ENCODE results near the gene FHL1. TPM values are rescaled to one million over a fixed set of nuclear protein-coding genes. Genes with fewer than 3 reads are reported as not detected.

FHL1 gene
- total RNA-seq, 1 experiment from 2014 or later: 0.73 TPM

DNA sequence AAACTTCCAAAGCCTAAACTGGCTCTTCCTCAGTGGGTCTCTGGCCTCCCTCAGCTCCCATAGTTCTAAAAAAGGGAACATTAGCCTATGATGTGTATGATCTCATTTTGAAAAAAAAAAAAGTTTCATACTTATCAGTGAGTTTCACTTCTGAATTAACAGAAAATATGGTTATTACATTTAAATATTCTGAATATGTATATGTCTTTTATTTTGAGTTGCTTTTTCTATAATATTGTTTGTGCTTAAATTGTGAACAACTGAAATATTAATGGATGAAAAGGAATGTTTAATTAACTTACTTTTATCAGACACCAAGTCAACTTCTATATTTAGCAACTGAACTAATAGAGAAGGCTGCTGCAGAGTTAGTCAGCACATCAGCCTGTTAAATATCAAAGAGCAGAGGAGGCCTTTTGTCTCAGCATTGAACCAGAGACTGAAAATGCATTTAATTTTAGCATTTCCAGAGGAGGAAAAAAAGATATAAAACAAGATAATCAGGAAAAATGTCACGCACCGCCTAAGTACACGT lies 20.4 kb upstream of the FHL1 start:
- CTCF ChIA-PET: no interaction called here
- Mint-ChIP-seq H3K27me3 (ENCODE audit: unreplicated experiment) (no peaks in the 10 kb centered on the region), H3K36me3 (ENCODE audit: insufficient read depth, unreplicated experiment) (no peaks in the 10 kb centered on the region), H3K4me3 (ENCODE audit: low read depth, unreplicated experiment) (no peak overlapping the region), H3K4me1 (ENCODE audit: low read depth, unreplicated experiment) (no peaks in the 10 kb centered on the region), H3K9me3 (ENCODE audit: low read depth, unreplicated experiment) (no peaks in the 10 kb centered on the region), H3K27ac (ENCODE audit: unreplicated experiment) (no peak overlapping the region)
- BruUV-seq (replicated peaks): no TSS peak
- intact Hi-C loops (cut with micrococcal nuclease; ENCODE audit: unreplicated experiment): no loop called here
- TF ChIP-seq, protein P1, sequence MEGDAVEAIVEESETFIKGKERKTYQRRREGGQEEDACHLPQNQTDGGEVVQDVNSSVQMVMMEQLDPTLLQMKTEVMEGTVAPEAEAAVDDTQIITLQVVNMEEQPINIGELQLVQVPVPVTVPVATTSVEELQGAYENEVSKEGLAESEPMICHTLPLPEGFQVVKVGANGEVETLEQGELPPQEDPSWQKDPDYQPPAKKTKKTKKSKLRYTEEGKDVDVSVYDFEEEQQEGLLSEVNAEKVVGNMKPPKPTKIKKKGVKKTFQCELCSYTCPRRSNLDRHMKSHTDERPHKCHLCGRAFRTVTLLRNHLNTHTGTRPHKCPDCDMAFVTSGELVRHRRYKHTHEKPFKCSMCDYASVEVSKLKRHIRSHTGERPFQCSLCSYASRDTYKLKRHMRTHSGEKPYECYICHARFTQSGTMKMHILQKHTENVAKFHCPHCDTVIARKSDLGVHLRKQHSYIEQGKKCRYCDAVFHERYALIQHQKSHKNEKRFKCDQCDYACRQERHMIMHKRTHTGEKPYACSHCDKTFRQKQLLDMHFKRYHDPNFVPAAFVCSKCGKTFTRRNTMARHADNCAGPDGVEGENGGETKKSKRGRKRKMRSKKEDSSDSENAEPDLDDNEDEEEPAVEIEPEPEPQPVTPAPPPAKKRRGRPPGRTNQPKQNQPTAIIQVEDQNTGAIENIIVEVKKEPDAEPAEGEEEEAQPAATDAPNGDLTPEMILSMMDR (IDR thresholded peaks at IDR 0.05; ENCODE audit: unreplicated experiment): no peak
- no peak for DNase-seq

DNA sequence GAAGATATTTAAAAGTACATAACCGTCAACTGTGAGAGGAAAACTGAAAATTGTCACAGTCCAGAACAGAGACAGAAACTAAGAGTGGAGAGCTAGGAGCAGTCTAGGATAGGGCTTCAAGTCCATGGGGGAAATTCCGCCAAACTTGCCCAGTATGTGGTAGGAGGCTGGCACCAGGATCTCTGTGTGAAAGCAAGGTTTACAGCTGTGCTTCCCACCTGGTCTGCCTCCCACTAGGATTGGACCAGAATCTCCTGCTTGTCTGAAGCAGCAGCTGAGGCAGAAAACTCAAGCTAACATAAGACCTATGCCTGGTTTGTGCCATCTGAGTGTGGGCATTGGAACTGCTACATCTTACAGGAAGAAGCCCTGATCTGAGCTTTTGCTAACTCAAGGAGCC lies 18.6 kb upstream of the FHL1 start:
- CTCF ChIA-PET: no interaction called here
- intact Hi-C loops (cut with micrococcal nuclease; ENCODE audit: unreplicated experiment): no loop called here
- no peaks in the 10 kb centered on the region for H3K9me3 Mint-ChIP-seq (ENCODE audit: low read depth, unreplicated experiment)
- no peaks in the 10 kb centered on the region for H3K27me3 Mint-ChIP-seq (ENCODE audit: unreplicated experiment)
- no TSS peak for BruUV-seq (replicated peaks)
- no peak for DNase-seq
- no peaks in the 10 kb centered on the region for H3K4me1 Mint-ChIP-seq (ENCODE audit: low read depth, unreplicated experiment)
- TF ChIP-seq, protein P1 (IDR thresholded peaks at IDR 0.05; ENCODE audit: unreplicated experiment): no peak
- no peaks in the 10 kb centered on the region for H3K36me3 Mint-ChIP-seq (ENCODE audit: insufficient read depth, unreplicated experiment)
- H3K4me3 Mint-ChIP-seq (ENCODE audit: low read depth, unreplicated experiment): no peak overlapping the region
- H3K27ac Mint-ChIP-seq (ENCODE audit: unreplicated experiment): no peak overlapping the region

DNA sequence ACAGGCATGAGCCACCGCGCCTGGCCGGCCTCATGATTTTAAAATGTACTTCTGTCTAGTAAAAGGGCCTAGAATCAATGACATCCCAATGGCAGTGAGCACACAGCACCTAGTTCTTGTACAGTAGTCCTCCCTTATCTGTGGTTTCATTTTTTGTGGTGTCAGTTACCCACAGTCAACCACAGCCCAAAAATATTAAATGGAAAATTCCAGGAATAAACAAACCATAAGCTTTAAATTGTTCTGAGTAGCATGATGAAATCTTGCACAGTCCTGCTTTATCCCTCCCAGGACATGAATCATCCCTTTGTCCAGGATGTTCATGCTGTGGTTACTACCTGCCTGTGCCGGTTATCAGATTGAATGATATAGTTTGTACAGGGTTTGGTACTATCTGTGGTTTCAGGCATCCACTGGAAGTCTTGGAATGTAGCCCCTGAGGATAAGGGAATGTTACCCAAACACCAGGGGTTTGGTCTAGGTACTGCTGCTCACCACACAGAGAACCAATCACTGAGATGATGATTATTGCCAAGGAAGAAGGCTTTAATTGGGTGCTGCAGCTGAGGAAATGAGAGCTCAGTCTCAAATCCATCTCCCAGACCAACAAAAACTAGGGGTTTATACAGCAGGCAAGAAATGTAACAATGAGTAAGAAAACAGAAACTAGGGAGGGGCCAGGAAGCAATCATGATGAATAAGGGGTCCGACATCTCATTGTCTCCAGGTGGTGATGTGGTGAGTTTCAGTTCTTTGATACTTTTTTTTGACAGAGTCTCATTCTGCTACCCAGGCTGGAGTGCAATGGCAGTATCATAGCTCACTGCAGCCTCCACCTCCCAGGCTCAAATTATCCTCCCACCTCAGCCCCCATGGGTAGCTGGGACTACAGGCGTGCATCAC lies 16.2 kb upstream of the FHL1 start:
- H3K27me3 Mint-ChIP-seq (ENCODE audit: unreplicated experiment): no peaks in the 10 kb centered on the region
- intact Hi-C loops (cut with micrococcal nuclease; ENCODE audit: unreplicated experiment): no loop called here
- H3K4me1 Mint-ChIP-seq (ENCODE audit: low read depth, unreplicated experiment): no peaks in the 10 kb centered on the region
- no peak for DNase-seq
- CTCF ChIA-PET: interaction anchor here (0.6 to 1.0 kb wide), 2 partner anchors 32 to 836 kb away, joined by 3 to 5 read pairs; no protein-coding TSS in a partner anchor
- H3K27ac Mint-ChIP-seq (ENCODE audit: unreplicated experiment): no peak overlapping the region
- TF ChIP-seq, protein P1 (IDR thresholded peaks at IDR 0.05; ENCODE audit: unreplicated experiment): no peak
- no peaks in the 10 kb centered on the region for H3K36me3 Mint-ChIP-seq (ENCODE audit: insufficient read depth, unreplicated experiment)
- H3K4me3 Mint-ChIP-seq (ENCODE audit: low read depth, unreplicated experiment): no peak overlapping the region
- H3K9me3 Mint-ChIP-seq (ENCODE audit: low read depth, unreplicated experiment): no peaks in the 10 kb centered on the region
- BruUV-seq (replicated peaks): no TSS peak

DNA sequence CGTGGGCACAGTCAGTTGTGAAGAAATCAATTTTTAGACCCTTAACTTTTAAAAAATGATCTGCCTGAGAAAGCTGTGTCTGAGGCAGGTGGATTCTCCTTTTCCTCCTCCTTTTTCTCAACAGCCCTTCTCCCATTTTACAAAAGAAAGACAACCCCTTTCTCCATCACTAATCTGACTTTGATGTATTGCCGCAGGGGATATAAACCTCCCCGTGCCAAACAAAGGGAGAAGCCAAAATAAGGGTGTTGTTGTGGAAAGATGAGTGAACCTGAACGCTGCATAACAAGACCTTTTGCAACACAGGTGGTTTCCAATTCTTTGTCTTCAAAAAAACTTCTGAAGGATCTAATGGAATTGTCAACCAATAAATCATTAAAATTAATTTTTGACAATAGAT lies 8.4 kb upstream of the FHL1 start:
- Mint-ChIP-seq H3K27me3 (ENCODE audit: unreplicated experiment) (peaks cover 8% of the 10 kb centered on the region), H3K36me3 (ENCODE audit: insufficient read depth, unreplicated experiment) (no peaks in the 10 kb centered on the region), H3K4me3 (ENCODE audit: low read depth, unreplicated experiment) (no peak overlapping the region), H3K9me3 (ENCODE audit: low read depth, unreplicated experiment) (no peaks in the 10 kb centered on the region), H3K27ac (ENCODE audit: unreplicated experiment) (no peak overlapping the region), H3K4me1 (ENCODE audit: low read depth, unreplicated experiment) (no peaks in the 10 kb centered on the region)
- TF ChIP-seq, protein P1 (IDR thresholded peaks at IDR 0.05; ENCODE audit: unreplicated experiment): no peak
- no TSS peak for BruUV-seq (replicated peaks)
- CTCF ChIA-PET: no interaction called here
- intact Hi-C loops (cut with micrococcal nuclease; ENCODE audit: unreplicated experiment): no loop called here
- no peak for DNase-seq
